Astrocyte (in vitro differentiated cells and primary cell): ENCODE data around the gene IFT88. TPM values are rescaled to one million over a fixed set of nuclear protein-coding genes. Genes with fewer than 3 reads are reported as not detected.

ENCODE experiments used
- DNase-seq: peaks from one replicate; pipeline ENCODE4 v3.0.0-alpha.2; 2010; ENCODE audit warnings: low read depth
- FAIRE-seq: peaks from 2 replicates; lab custom pipeline; 2011; peaks lifted over from hg19 to GRCh38; lab: Jason Lieb, UNC
- H2AFZ ChIP-seq: 2 replicates; pipeline ENCODE4 v1.6.0; 2012; ENCODE audit warnings: low read depth, low read length, inconsistent platforms
- H3K27ac ChIP-seq: 2 replicates; pipeline ENCODE4 v1.5.1; 2011; ENCODE audit warnings: low read depth, low read length, inconsistent platforms
- H3K27me3 ChIP-seq: 2 replicates; pipeline ENCODE4 v1.6.0; 2011; ENCODE audit warnings: low read length, inconsistent platforms; ENCODE audit not compliant: insufficient read depth
- H3K36me3 ChIP-seq: 2 replicates; pipeline ENCODE4 v1.5.1; 2011; ENCODE audit warnings: low read length, inconsistent platforms; ENCODE audit not compliant: insufficient read depth
- H3K4me1 ChIP-seq: 2 replicates; pipeline ENCODE4 v1.5.1; 2011; ENCODE audit warnings: low read length, inconsistent platforms; ENCODE audit not compliant: insufficient read depth
- H3K4me2 ChIP-seq: 2 replicates; pipeline ENCODE4 v1.6.0; 2012; ENCODE audit warnings: low read length, inconsistent platforms
- H3K4me3 ChIP-seq: 2 replicates; pipeline ENCODE4 v1.5.1; 2011; ENCODE audit warnings: low read depth, mild to moderate bottlenecking, low read length, inconsistent platforms; ENCODE audit not compliant: insufficient read depth
- H3K79me2 ChIP-seq: 2 replicates; pipeline ENCODE4 v1.6.0; 2012; ENCODE audit warnings: mild to moderate bottlenecking, low read length, inconsistent platforms; ENCODE audit not compliant: insufficient read depth
- H3K9ac ChIP-seq: 2 replicates; pipeline ENCODE4 v1.6.0; 2012; ENCODE audit warnings: mild to moderate bottlenecking, low read length, inconsistent platforms
- H3K9me3 ChIP-seq: 2 replicates; pipeline ENCODE4 v1.5.1; 2012; ENCODE audit warnings: low read depth, mild to moderate bottlenecking, low read length, inconsistent platforms; ENCODE audit not compliant: insufficient read depth
- H4K20me1 ChIP-seq: 2 replicates; pipeline ENCODE4 v1.6.0; 2012; ENCODE audit warnings: low read length, inconsistent platforms; ENCODE audit not compliant: insufficient read depth
- H3K27ac Mint-ChIP-seq: one replicate; pipeline ENCODE4 v1.8.0; 2021; ENCODE audit warnings: mild to moderate bottlenecking, mixed read lengths; ENCODE audit not compliant: unreplicated experiment
- H3K27me3 Mint-ChIP-seq: one replicate; pipeline ENCODE4 v1.8.0; 2021; ENCODE audit warnings: low read depth, mixed read lengths; ENCODE audit not compliant: unreplicated experiment
- H3K36me3 Mint-ChIP-seq: one replicate; pipeline ENCODE4 v1.8.0; 2021; ENCODE audit warnings: low read depth, mixed read lengths; ENCODE audit not compliant: unreplicated experiment
- H3K4me1 Mint-ChIP-seq: one replicate; pipeline ENCODE4 v1.8.0; 2021; ENCODE audit warnings: low read depth, mixed read lengths; ENCODE audit not compliant: unreplicated experiment
- H3K4me3 Mint-ChIP-seq: one replicate; pipeline ENCODE4 v1.8.0; 2021; ENCODE audit warnings: mild to moderate bottlenecking, moderate library complexity, mixed read lengths; ENCODE audit not compliant: unreplicated experiment
- H3K9me3 Mint-ChIP-seq: one replicate; pipeline ENCODE4 v1.8.0; 2021; ENCODE audit warnings: mild to moderate bottlenecking, mixed read lengths; ENCODE audit not compliant: unreplicated experiment
- EZH2 ChIP-seq: IDR thresholded peaks from 2 replicates; pipeline ENCODE4 v1.6.1; 2012; ENCODE audit warnings: mild to moderate bottlenecking, low read length, inconsistent platforms; ENCODE audit not compliant: insufficient read depth
- total RNA-seq: library from RNA; stranded (reverse); gene quantifications from 2 replicates; pipeline ENCODE4 v1.2.1, GENCODE V29; 2021
- TF ChIP-seq, protein P1 (sequence below): IDR thresholded peaks from 2 replicates; pipeline ENCODE4 v1.5.1; 2011; ENCODE audit warnings: low read depth, mild to moderate bottlenecking, inconsistent platforms, low read length, moderate library complexity; ENCODE audit not compliant: insufficient read depth

Gene IFT88
- total RNA-seq, 1 donor from 2014 or later = 7.6 TPM

GRCh38 chr13:20561741-20562140, 5.2 kb upstream of the IFT88 start:
- Histone ChIP-seq H3K36me3 (no peaks in the 10 kb centered on the region), H3K4me3 (no peak overlapping the region), H3K4me2 (no peak overlapping the region), H3K9me3 (peaks cover 13% of the 10 kb centered on the region), H3K27ac (no peak overlapping the region), H4K20me1 (no peaks in the 10 kb centered on the region), H3K79me2 (no peaks in the 10 kb centered on the region), H3K4me1 (no peaks in the 10 kb centered on the region), H3K9ac (no peak overlapping the region), H2AFZ (no peak overlapping the region), H3K27me3 (no peaks in the 10 kb centered on the region)
- TF ChIP-seq, protein P1, sequence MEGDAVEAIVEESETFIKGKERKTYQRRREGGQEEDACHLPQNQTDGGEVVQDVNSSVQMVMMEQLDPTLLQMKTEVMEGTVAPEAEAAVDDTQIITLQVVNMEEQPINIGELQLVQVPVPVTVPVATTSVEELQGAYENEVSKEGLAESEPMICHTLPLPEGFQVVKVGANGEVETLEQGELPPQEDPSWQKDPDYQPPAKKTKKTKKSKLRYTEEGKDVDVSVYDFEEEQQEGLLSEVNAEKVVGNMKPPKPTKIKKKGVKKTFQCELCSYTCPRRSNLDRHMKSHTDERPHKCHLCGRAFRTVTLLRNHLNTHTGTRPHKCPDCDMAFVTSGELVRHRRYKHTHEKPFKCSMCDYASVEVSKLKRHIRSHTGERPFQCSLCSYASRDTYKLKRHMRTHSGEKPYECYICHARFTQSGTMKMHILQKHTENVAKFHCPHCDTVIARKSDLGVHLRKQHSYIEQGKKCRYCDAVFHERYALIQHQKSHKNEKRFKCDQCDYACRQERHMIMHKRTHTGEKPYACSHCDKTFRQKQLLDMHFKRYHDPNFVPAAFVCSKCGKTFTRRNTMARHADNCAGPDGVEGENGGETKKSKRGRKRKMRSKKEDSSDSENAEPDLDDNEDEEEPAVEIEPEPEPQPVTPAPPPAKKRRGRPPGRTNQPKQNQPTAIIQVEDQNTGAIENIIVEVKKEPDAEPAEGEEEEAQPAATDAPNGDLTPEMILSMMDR = no peak
- no peak for TF ChIP-seq EZH2
- peaks cover 17% of the 10 kb centered on the region for H3K9me3 Mint-ChIP-seq
- peak overlapping the region; percentile 8 for H3K27ac Mint-ChIP-seq
- peaks cover 1% of the 10 kb centered on the region for H3K27me3 Mint-ChIP-seq
- FAIRE-seq = no peak
- H3K4me3 Mint-ChIP-seq = no peak overlapping the region
- peaks cover 5% of the 10 kb centered on the region for H3K4me1 Mint-ChIP-seq
- no peak for DNase-seq
- H3K36me3 Mint-ChIP-seq = peaks cover 6% of the 10 kb centered on the region

- peaks cover 6% of the 10 kb centered on the region for H3K36me3 Mint-ChIP-seq
- TF ChIP-seq EZH2 = no peak
- TF ChIP-seq, protein P1 = no peak
- no peak for DNase-seq
- FAIRE-seq = no peak
- H3K27ac ChIP-seq = no peak overlapping the region
- H3K4me2 ChIP-seq = no peak overlapping the region
- H4K20me1 ChIP-seq = no peaks in the 10 kb centered on the region
- peaks cover 1% of the 10 kb centered on the region for H3K27me3 Mint-ChIP-seq
- H3K9ac ChIP-seq = no peak overlapping the region
- H3K36me3 ChIP-seq = no peaks in the 10 kb centered on the region
- H3K4me1 ChIP-seq = peaks cover 11% of the 10 kb centered on the region
- H3K4me3 Mint-ChIP-seq = peak overlapping the region; percentile 73
- no peaks in the 10 kb centered on the region for H3K27me3 ChIP-seq
- no peak overlapping the region for H3K4me3 ChIP-seq
- no peak overlapping the region for H3K27ac Mint-ChIP-seq
- peaks cover 8% of the 10 kb centered on the region for H3K79me2 ChIP-seq
- H3K4me1 Mint-ChIP-seq = peaks cover 8% of the 10 kb centered on the region
- H3K9me3 Mint-ChIP-seq = peaks cover 17% of the 10 kb centered on the region
- H2AFZ ChIP-seq = no peak overlapping the region
- H3K9me3 ChIP-seq = peaks cover 13% of the 10 kb centered on the region
Observed at GRCh38 chr13:20565115-20565736, 1.7 kb upstream of the IFT88 start.

GRCh38 chr13:20566468-20566897, 474 bp upstream of the IFT88 start:
- TF ChIP-seq, protein P1 = no peak
- no peak for TF ChIP-seq EZH2
- H3K4me3 ChIP-seq = peak overlapping the region; percentile 77
- no peaks in the 10 kb centered on the region for H3K36me3 ChIP-seq
- Mint-ChIP-seq H3K4me3 (peak overlapping the region; percentile 89), H3K4me1 (peaks cover 3% of the 10 kb centered on the region), H3K9me3 (peaks cover 17% of the 10 kb centered on the region), H3K27ac (peak overlapping the region; percentile 90), H3K36me3 (peaks cover 5% of the 10 kb centered on the region), H3K27me3 (no peaks in the 10 kb centered on the region)
- no peaks in the 10 kb centered on the region for H3K27me3 ChIP-seq
- peaks cover 12% of the 10 kb centered on the region for H3K79me2 ChIP-seq
- no peak for FAIRE-seq
- H3K9me3 ChIP-seq = peaks cover 13% of the 10 kb centered on the region
- peak; percentile 76 for DNase-seq
- H2AFZ ChIP-seq = peak overlapping the region; percentile 70
- H3K4me1 ChIP-seq = peaks cover 11% of the 10 kb centered on the region
- H3K9ac ChIP-seq = peak overlapping the region; percentile 89
- no peaks in the 10 kb centered on the region for H4K20me1 ChIP-seq
- peak overlapping the region; percentile 92 for H3K27ac ChIP-seq
- H3K4me2 ChIP-seq = peak overlapping the region; percentile 93
